HPDE6-E6E7 (cell line): ENCODE data around the gene DISP1.

Experiments
- DNase-seq: peaks from one replicate; pipeline ENCODE4 v3.0.0; 2011; ENCODE audit warnings: missing footprints; ENCODE audit errors: extremely low spot score

Gene DISP1, protein sequence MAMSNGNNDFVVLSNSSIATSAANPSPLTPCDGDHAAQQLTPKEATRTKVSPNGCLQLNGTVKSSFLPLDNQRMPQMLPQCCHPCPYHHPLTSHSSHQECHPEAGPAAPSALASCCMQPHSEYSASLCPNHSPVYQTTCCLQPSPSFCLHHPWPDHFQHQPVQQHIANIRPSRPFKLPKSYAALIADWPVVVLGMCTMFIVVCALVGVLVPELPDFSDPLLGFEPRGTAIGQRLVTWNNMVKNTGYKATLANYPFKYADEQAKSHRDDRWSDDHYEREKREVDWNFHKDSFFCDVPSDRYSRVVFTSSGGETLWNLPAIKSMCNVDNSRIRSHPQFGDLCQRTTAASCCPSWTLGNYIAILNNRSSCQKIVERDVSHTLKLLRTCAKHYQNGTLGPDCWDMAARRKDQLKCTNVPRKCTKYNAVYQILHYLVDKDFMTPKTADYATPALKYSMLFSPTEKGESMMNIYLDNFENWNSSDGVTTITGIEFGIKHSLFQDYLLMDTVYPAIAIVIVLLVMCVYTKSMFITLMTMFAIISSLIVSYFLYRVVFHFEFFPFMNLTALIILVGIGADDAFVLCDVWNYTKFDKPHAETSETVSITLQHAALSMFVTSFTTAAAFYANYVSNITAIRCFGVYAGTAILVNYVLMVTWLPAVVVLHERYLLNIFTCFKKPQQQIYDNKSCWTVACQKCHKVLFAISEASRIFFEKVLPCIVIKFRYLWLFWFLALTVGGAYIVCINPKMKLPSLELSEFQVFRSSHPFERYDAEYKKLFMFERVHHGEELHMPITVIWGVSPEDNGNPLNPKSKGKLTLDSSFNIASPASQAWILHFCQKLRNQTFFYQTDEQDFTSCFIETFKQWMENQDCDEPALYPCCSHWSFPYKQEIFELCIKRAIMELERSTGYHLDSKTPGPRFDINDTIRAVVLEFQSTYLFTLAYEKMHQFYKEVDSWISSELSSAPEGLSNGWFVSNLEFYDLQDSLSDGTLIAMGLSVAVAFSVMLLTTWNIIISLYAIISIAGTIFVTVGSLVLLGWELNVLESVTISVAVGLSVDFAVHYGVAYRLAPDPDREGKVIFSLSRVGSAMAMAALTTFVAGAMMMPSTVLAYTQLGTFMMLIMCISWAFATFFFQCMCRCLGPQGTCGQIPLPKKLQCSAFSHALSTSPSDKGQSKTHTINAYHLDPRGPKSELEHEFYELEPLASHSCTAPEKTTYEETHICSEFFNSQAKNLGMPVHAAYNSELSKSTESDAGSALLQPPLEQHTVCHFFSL (N-terminal part only)

DNA sequence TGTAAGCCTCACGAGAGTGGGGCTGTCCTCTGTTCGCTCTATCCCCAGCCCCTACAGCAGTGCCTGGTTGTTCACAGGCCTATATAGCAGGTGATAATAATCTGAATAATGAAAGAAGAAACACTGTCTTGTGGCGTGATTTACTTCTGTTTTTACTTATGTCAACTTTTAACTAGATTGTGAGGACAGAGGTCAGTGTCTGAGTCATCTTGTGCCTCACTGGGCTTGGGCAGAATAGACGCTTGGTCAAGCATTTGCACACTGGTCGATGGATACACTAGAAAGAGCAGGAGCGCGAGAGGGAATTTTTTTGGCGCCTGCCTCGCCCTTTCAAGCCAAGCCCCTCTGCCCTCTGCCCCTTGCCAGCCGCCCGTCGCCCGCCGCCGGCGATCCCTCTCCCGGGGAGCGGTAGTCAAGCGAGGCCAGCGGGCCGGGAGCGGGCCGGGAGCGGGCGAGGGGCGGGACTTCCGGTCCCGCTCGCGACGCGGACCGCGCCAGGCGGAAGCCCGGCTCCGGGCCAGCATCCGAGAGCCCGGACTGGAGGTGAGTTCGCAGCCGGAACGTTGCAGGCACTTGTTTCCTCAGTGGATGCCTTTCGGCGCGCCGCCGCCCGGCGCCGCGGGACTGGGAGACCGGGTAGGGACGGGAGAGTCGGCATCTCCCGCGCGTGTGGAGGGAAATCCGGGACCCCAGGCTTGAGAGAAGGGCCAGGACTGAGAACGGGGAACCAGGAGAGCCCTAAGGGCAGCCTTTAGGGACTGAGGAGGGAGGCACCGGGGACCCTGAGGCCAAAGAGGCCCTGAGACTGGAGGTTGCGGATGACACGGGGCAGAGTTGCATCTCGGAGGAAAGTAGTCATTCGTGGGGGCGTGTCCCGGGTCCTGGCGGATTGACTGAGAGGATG lies at the start of gene DISP1:
TSS of gene DISP1 (plus strand) at position 504 of the 904 bp plus-strand sequence. CDS start 127,785 bp downstream, outside the sequence.
- DNase-seq, result peak; percentile 60

DNA sequence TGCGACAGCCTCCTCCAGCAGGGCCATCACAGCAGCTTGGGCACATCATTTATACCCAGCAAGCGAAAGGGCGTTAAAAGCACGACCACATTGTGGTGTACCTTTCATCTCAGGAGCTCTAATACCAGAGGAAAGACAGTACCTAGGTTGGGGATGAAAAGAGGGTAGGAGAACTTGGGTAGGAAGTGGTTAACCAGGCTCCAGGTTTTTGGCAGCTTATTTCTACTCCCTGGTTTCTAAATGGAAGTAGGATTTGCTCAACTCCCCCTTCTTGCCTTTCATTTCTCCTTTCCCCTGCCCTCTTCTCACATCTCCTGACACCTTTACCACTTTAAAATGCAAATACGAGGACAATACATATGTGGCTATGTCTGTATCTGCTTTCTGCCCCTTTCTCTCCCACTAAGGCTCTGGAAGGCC lies 47.7 kb upstream of the DISP1 start:
- no peak for DNase-seq

DNA sequence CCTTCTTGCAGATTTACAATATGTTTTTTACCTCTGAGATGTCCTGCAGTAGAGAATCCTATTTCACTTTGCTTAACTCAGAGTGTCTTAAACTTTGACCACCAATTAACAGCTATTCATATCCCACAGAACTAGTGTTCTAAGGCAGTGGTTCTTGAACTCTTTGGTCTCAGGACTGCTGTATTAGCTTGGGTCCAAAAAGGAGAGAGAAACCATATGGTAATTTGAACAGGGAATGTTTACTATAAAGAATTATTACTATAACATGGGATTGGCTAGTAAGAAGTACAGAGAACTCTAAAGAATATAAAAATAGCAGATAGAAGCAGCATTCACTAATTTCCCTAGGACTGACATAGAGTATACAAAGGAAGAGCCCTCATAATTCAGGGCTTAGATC lies 46.2 kb upstream of the DISP1 start:
- DNase-seq, result no peak

DNA sequence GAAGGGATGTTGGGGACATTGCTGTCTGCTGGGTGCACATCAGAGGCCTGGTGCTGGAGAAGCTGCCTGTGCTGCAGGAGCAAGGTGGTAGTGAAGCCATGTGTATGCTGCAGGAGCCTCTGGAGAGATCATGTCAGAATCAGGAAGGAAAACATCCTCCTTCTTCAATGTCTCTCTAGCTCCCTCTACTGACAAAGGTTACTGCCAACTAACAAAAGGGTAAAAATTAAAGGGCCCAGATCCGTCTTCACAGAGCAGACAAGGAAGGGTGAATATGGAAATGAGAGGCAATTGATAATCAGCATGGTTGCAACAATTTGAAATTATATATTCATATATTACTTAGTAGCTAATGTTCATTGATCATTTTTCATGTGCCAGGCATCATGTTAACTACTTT lies 45.7 kb upstream of the DISP1 start:
- DNase-seq, result no peak

DNA sequence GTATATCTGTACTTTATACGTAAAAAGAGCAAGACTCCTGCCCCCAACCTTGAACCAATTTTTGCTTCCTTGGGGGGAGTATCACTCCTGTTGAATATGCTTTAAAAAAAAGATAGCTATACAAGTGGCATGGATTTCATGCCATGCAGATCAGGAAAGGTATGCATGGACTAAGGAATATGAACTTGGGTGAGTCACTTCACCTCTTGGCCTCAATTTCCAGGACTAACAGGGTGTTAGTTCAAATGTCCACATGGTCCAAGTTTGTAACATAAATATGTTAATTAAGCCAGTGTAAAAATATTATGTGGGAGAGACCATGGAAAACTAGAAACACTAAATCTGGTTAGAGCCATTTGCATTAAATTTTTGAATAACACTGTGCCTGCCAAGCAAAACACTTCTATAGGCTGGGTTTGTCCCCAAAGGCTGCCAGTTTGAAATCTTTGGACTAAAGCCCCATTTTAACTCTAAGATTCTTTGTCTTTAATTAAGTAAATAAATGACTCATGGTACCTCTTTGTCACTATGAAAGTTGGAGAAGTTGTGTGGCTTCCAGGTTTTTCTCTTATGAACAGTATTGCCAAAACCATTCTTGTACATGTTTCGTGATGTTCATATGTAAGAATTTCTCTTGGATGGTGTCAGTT lies 44.7 kb upstream of the DISP1 start:
- no peak for DNase-seq

DNA sequence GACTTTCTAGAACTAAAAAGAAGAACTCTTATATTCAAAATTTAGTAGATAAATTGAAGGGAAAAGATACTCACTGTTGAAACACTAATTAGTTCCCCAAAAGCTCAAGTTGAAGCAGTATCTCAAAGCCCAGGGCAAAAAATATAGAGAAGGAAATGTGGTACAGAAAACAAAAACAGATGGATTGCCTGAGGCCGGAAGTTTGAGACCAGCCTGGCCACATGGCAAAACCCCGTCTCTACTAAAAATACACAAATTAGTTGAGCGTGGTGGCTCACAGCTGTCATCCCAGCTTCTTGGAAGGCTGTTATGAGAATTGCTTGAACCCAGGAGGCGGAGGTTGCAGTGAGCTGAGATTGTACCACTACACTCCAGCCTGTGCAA lies 41.9 kb upstream of the DISP1 start:
- no peak for DNase-seq

DNA sequence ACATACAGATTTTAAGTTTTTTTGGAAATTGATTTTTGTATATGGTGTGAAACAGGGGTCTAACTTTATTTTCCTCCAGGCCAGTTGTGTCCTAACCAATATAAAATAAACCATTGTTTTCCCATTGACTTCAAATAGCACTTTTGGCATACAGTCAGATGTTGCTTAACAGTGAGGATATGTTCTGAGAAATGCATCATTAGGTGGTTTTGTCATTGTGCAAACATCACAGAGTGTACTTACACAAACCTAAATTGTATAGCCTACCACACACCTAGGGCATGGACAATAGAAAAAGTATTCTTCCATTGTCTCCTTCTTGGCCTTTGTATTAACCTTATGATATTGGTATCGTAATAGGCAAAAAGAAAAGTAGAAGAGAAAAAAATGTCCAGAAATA lies 37.4 kb upstream of the DISP1 start:
- DNase-seq, result no peak

DNA sequence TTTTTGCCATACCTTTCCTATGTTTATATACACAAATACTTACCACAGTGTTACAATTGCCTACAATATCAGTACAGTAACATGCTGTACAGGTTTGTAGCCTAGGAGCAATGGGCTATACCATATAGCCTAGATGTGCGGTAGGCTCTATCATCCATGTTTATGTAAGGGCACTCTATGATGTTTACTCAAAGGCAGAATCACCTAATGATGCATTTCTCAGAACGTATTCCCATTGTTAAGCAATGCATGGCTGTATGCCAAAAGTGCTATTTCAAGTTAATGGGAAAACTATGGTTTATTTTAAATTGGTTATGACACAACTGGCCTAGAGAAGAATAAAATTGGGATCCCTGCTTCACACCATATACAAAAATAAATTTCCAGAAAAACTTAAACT lies 36.9 kb upstream of the DISP1 start:
- DNase-seq, result no peak

DNA sequence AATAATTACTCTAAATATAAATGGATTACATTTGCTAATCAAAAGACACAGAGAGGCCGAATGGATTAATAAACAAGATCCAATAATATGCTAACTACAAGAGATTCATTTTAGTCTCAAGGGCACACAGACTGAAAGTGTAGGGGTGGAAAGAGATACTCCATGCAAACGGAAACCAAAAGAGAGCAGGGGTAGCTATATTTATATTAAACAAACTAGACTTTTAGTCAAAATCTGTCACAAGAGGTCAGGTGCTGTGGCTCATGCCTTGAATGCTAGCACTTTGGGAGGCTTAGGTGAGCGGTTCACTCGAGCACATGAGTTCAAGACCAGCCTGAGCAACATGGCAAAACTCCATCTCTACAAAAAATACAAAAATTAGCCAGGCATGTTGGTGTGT lies 33.6 kb upstream of the DISP1 start:
- no peak for DNase-seq

DNA sequence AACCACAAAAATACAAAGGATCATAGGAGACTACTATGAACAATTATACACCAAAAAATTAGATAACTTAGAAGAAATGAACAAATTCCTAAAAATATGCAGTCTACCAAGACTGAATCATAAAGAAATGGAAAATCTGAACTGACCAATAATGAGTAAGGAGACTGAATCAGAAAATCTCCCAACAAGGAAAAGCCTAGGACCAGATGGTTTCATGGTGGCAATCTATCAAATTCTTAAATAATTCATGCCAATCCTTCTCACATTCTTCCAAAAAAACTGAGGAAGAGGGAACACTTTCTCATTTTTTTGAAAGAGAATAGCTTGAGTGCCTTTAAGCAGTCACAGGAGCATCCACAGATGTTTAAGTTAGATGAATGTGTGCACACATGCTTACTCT lies 31.8 kb upstream of the DISP1 start:
- DNase-seq, result no peak

DNA sequence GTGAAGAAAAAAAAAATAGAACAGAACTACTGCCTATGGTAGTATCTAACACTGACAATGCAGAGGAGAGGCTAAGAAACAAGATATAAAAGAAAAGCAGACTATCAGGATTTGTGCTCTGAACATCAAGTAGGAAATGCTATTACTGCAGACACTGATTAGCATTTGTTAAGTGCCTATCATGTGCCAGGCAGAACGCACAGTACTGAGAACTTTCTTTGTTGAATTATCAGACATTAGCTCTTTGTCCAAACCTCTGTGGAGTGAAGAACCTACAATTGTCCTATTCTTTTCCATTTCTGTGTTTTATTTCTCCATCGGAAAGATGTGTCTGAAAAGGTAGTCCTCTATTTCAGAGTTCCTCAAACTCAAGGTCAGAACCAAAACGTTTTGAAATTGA lies 30.5 kb upstream of the DISP1 start:
- DNase-seq, result no peak

DNA sequence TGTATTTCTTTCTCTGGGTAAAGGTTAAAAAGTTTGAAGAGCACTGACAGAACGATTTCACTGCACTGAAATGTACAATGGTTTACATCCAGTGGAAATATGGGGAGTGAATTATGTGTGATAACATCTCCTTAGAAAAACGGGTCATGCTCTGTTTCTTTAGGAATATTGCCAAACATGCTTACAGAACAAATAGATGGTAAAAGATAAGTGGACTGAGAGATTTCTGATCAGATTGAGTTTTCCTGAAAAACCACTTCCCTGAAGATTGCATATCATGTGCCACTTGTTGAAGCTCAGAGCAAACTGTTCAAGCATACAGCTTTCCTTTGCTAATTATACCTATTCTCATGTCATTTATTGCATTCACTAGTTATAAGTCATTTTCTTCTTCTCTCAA lies 29.9 kb upstream of the DISP1 start:
- DNase-seq, result no peak

DNA sequence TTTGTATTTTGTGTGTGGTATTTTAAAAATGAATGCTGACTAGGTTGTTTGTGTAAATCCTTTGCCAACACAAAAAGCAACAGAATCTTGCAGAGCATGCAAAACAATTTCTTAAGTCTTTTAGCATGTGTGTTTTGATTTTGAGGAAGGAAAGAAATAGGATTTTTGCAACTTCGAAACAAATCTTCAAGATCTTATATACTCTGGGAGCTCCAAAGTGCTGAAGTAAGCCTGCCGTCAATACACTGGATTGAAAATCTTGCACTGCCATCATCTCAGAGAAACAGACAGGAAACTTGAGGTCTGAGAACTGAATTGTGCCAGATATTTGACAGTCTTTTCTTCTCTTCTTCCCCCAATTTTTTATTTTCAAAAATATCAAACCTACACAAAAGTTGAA lies 29.3 kb upstream of the DISP1 start:
- no peak for DNase-seq

DNA sequence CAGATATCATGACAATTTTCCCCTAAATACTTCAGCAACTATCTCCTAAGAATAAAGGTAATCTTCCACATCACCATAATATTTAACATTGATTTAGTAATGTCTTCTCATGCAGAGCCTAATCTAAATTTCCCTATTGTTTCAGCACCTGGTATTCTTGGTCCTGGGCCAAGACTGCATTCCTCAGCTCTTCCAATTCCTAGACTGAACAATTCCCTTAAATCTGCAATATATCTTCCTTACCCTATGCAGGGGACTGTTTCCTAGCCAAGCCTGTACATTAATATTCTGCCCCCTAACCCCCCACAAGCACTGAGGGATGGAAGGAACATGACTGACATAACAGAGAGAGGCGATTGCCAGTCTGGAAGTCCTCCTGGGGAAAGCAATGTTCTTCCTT lies 28.7 kb upstream of the DISP1 start:
- no peak for DNase-seq

DNA sequence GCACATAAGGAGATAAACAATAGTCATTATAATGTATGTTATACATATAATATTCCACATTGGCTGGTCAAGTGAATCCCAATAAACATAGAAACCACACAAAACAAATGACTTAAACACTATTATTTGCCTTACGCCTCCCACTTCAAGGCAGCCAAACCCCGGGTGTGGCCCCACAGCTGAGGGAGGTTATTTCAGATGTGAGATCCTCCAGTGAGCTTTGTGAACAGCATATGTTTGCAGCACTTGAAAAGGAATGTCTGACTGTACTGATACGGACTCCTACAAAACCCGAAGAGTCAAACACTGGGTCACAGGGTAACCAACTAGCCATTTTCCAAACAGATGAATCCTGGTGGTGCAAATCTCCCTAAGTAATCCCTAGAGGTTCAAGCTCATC lies 27.1 kb upstream of the DISP1 start:
- no peak for DNase-seq

DNA sequence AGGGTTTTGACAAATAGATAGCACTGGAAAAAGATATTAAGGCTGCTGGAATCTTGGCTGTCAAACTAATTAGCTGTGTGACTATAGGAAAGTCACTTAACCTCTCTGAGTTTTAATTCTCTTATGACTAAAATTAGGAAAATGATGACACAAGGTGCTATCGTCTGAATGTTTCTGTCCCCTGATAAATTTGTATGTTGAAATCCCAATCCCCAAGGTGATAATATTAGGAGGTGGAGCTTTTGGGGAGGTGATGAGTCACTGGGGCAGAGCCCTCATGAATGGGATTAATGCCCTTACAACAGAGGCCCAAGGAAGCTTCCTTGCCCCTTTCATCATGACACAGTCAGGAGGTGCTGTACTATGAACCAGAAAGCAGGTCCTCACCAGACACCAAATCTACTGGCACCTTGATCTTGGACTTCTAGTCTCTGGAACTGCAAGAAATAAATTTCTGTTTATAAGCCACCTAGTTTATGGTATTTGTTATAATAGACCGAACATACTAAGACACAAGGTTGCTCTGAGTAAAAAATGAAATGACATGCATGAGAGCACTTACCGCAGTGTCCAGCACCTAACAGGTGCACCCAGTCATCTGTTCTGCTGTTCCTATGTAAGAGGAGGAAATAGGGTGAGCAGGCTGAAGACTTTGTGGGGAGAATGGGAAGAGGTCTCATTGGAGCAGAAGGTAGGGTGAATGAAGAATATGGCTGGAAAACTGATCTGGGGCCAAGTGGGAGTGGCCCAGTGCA lies 26.3 kb upstream of the DISP1 start:
- no peak for DNase-seq

DNA sequence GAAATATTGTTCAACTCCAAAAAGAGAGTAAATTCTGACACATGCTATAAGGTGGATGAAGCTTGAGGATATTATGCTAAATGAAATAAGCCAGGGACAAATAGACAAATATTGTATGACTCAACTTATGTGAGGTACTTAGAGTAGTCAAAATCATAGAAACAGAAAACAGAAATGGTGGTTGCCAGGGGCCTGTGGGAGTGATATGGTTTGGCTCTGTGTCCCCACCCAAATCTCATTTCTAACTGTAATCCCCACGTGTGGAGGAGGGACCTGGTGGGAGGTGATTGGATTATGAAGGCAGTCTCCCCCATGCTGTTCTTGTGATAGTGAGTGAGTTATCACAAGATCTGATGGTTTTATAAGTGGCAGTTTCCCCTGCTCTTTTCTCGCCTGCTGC lies 24.7 kb upstream of the DISP1 start:
- no peak for DNase-seq

DNA sequence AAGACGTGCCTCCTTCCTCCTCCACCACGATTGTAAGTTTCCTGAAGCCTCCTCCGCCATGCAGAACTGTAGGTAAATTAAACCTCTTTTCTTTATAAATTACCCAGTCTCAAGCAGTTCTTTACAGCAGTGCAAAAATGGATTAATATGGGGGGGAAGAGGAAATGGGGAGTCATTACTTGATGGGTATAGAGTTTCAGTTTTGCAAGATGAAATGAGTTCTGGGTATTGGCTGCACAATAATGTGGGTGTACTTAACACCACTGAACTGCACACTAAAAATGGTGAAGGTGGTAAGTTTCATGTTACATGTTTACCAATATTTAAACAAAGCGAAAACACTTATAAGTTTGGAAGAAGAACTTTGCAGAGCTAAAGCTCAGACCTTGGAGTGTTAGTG lies 24.3 kb upstream of the DISP1 start:
- no peak for DNase-seq

DNA sequence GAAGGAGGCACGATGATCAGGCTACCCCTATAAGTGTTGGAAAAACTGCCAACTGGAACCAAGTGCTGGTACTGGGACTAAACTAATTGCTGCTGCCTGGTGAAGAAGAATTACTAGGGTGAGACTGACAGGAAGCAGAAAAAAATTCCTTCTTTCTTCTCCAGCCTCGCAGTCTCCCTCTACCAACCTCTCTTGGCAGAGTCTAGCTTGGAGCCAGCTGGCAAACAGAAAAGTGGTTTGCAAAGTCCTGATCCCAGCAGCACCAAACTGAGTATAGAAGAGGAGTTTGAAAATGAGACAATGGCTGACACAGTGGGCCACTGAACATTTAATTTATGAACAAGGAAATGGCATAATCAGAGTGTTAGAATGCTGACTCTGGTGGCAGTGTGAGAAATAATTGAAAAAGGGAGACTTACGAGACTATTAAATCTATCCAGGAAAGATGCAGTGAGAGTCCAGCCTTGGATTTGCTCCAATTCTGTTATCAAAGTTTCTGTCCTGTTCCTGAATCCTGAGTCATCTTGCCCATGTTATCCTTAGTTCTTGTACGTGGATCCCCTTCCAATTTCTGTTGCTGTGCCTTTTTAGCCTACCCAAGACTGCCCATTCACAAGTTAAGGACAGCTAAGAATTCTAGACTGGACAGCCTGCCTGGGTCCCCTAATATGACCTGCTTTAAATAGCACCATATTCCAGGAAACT lies 23.7 kb upstream of the DISP1 start:
- no peak for DNase-seq
